Measurements from ENCODE around the gene BBLN.

Gene BBLN

DNA sequence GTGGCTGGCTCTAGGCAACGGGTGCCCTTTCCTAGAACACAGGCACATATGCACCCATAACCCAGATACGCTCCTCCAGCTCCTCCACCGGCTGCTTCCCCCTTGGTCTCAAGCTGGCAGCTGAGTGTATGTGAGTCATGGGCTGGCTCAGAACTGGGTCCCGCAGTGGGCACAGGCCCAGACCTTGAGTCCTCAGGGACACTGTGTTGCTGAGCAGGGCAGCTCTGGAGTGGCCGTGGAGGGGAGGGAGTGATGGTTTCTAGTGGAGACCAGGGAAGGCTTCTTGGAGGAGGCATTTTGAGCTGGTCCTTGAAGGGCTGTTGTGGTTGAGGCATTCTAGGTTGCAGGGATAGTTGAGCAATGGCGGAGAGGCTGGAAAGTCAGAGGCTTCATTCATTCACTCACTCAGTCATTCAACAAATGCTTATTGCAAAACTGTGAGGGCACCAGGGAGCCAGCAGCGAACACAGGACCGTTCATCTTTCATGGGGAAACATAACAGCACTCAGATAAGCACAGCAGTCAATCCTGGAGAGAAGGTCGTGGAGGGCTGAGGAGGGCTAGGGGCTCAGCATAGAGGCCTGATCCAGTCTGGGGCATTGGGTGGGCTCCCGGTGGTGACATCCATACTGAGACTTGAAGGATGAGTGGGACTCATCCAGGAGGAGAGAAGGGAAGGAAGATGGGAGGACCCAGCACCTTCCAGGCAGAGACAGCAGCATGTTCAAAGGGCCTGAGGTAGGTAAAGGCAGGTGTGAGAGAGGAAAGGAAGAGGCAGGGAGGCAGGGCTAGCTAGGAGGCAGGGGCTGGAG lies 2.4 kb downstream of the BBLN start:
- H3K4me3 ChIP-seq (ENCODE audit: low read depth, low read length): no peak overlapping the region
- no peak for TF ChIP-seq CTCF (IDR thresholded peaks at IDR 0.05; ENCODE audit: control insufficient read depth, extremely low read depth, insufficient read depth)
- DNase-seq (ENCODE audit: low read depth): no peak

DNA sequence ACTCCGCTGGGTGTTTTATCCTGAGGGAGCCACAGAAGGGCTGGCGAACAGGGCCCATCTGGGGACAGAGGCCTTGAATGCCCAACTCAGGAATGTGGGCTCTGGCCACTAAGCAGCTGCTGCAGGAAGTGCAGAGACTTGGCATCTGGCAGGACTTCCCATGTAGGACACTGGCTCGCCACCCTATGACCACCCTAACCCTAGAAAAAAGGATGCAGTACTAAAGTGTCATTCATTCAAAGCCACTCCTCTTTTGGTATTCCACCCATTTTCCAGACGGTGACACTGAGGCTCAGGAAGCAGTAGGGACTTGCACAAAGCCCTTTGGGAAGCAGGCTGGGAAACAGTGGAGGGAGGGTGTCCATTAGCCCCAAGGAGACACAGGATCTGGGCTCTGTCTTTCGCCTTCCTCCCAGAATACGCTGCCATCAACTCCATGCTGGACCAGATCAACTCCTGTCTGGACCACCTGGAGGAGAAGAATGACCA lies 3.0 kb downstream of the BBLN start:
- no peak overlapping the region for H3K4me3 ChIP-seq (ENCODE audit: low read depth, low read length)
- TF ChIP-seq CTCF (IDR thresholded peaks at IDR 0.05; ENCODE audit: control insufficient read depth, extremely low read depth, insufficient read depth): no peak
- no peak for DNase-seq (ENCODE audit: low read depth)

GRCh38 chr9:128163523-128164306 lies 3.6 kb downstream of the BBLN start:
- no peak for TF ChIP-seq CTCF (IDR thresholded peaks at IDR 0.05; ENCODE audit: control insufficient read depth, extremely low read depth, insufficient read depth)
- DNase-seq (ENCODE audit: low read depth): no peak
- H3K4me3 ChIP-seq (ENCODE audit: low read depth, low read length): no peak overlapping the region

- no peak overlapping the region for H3K4me3 ChIP-seq (ENCODE audit: low read depth, low read length)
- TF ChIP-seq CTCF (IDR thresholded peaks at IDR 0.05; ENCODE audit: control insufficient read depth, extremely low read depth, insufficient read depth): no peak
- no peak for DNase-seq (ENCODE audit: low read depth)
Observed at GRCh38 chr9:128164307-128164885, 4.3 kb downstream of the BBLN start.

- DNase-seq (ENCODE audit: low read depth): no peak
- no peak for TF ChIP-seq CTCF (IDR thresholded peaks at IDR 0.05; ENCODE audit: control insufficient read depth, extremely low read depth, insufficient read depth)
- H3K4me3 ChIP-seq (ENCODE audit: low read depth, low read length): no peak overlapping the region
Observed at GRCh38 chr9:128166169-128166568, 6.1 kb downstream of the BBLN start.

GRCh38 chr9:128167209-128167608 lies 7.1 kb downstream of the BBLN start:
- no peak overlapping the region for H3K4me3 ChIP-seq (ENCODE audit: low read depth, low read length)
- no peak for DNase-seq (ENCODE audit: low read depth)
- TF ChIP-seq CTCF (IDR thresholded peaks at IDR 0.05; ENCODE audit: control insufficient read depth, extremely low read depth, insufficient read depth): no peak
